Left forelimb (tissue), 1 donor: Measurements from ENCODE around the gene TPST2.

Experiments
- DNase-seq: peaks from one replicate; pipeline ENCODE4 v3.0.0-alpha.2; 2018; ENCODE audit warnings: low spot score

The TPST2 gene

DNA sequence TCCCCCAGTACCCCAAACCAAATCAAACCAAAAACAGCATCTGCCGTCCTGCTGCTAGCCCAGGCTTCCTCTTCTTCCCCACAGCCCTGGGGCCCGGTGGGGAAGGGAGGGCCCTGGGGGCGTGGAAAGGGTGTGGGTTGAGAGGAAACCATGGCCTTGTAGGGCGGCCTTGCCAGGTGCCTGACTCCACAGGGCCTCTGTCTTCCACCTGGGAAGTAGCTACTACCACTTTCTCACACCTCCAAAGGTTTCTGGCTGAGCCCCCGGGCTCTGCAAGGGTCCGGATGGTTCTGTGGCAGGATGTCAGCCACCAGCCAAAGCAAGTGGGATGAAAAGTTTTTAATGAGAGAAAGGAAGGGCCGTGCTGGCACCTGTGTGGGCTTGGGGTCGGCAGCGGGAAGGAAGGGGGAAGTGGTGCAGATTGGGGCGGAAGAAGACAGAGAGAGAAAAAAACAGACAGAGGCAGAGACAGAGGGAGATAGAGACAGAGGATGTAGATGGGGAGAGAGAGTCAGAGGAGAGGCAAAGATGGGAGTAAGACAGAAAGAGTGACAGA is 10.5 kb downstream of the TPST2 start:
- DNase-seq, result no peak

DNA sequence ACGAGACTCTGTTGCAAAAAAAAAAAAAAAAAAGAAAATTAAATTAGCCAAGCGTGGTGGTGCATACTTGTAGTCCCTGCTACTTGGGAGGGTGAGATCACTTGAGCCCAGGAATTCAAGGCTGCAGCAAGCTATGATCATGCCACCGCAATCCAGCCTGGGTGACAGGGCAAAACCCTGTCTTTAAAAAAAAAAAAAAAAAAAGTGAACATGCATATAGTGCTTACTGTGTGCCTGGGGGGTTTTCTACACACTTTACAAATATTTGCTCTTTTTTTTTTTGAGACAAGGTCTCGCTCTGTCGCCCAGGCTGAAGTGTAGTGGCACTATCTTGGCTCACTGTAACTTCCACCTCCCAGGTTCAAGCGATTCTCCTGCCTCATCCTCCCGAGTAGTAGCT is 12.9 kb downstream of the TPST2 start:
- no peak for DNase-seq

DNA sequence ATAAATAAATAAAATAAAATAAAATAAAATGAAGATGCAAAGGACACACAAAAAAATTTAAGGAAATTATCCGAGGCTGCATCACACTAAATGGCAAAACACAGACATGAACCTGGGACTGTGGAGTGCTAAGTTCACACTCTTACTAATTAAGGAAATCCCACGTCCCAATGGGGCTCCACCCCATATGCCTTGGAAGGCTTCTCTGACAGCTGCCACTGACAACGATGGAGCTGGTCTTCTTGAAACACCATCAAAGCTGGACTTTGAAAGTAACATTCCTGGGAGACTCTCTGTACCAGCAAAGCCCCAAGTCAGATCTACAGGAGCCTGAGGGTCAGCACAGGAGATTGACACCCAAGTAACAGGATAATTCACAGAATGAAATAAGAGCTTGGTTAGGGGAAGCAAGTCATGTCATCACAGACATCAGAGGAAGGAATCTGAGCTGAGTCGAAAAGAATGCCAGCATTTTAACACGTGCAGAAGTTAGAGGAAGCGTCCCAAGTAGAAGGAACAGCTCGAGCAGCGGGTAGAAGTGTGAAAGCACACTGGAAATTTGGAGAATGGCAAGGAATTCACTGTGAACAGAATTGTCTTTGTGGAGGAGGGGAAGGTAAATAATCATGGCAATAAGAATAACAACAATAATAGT is 13.8 kb downstream of the TPST2 start:
- no peak for DNase-seq

DNA sequence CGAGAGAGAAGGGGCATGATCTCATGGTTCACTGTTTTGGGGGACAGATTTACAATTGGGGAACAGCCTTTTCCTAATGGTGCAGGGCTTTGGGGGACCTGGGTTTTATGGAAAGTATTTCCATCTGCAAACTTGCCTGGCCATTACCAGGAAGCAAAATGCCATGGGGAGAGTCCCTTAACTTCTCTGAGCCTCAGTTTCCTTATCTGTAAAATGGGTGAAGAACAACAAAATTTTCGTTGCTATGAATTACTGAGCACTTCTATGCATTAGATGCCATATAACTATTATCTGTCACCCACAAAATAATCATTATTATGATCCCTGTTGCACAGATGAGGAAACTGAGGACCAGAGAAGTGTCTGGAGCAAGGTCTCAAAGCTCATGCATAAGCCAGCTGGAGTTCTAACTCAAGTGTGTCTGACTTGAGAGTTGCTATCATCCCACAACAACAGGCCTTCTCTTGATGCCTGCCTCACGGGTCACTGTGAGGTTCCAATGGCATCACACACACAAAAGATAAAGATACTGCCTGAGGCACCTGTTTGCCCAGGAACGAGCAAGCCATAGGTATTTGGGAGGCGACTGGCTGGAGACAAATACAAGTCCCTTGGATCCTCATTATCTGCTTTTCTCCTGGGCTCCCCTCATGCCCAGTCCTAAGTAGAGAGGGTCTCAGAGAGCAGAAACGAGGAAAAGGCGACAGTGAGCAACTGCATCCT is 15.8 kb downstream of the TPST2 start:
- no peak for DNase-seq

DNA sequence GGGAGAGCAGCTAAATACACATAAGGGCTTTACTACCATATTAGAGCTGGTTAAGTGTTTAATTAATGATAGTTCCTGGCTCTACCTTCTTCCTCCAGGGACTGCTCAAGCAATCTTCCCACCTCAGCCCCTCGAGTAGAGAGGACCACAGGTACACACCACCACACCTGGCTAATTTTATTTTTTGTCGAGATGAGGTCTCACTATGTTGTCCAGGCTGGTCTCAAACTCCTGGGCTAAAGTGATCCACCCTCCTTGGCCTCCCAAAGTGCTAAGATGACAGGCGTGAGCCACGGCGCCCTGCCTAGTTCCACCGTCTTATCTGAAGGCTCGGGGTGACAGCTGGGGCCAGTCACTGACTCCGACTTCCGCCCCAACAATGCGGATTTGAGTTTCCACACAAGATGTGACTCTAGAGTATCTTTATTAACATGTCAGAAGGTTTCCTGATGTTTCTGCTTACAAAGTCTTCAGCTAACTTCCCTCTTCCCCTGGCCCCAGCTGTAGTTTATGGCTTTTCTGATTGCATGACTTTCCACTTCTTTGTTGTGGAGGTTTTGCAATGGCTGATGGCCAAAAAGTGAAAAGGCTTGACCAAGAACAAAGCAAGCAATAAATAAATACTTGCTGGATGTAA is 16.8 kb downstream of the TPST2 start:
- DNase-seq, result no peak

DNA sequence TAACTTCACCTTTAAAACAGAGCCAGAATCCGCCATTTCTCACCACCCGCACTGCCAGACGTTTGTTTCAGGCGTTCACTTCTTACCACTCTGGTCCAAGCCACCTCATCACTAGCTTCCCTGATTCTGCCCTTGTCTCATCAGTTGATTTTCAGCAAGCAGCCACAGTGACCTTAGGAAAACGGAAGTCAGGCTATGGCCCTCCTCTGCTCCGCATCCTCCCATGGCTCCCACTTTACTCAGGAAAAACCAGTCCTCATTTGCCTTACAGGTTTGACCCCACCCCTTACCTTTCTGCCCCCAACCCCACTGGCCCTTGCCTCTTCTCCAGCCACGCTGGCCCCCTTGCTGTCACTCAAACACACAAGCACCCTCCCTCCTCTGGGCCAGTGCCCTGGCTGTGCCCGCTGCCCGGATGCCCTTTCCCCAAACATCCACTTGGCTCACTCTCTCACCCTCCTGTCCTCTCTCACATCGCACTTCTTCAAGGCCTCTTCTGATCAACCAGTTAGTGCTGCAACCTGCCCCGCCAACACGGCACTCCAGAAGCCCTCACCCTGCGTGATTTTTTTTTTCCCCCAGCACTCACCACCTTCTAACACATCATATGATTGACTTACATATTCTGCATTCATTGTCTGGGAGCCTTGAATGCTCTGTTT is 18.9 kb downstream of the TPST2 start:
- no peak for DNase-seq

DNA sequence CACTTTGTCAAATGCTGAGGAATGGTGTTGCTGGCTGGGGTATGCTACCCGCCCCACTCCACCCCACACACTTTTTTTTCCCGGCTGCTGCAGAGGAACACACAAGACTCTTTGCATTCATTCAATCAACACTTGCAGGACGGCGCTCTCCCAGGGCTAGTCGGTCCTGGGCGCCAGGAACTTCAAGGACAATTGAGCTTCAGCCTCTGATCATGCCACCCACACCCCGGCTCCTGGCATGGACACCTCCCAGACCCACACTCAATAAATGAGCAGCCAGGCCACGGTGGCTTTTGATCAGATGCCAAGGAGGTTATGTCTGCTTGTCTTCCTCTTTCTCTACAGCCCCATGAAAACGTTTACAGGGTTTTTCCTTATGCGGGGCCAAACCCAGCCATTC is 19.8 kb downstream of the TPST2 start:
- no peak for DNase-seq

DNA sequence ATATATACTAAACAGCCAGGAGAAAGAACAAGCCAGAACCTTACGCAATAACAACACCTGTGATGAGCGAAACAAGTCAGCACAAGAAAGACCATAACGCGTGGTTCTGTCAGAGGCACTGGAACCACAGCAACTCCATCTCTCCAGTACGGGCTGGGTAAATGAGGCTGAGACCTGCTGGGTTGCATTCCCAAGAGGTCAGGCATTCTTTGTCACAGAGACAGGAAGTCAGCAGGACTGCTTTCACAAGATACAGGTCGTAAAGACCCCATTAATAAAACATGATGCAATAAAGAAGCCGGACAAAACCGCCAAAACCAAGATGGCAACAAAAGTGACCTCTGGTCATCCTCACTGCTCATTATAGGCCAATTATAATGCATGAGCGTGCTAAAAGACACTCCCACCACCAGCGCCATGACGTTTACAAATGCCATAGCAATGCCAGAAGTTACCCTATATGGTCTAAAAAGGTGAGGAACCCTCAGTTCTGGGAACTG is 21.7 kb downstream of the TPST2 start:
- DNase-seq, result no peak

DNA sequence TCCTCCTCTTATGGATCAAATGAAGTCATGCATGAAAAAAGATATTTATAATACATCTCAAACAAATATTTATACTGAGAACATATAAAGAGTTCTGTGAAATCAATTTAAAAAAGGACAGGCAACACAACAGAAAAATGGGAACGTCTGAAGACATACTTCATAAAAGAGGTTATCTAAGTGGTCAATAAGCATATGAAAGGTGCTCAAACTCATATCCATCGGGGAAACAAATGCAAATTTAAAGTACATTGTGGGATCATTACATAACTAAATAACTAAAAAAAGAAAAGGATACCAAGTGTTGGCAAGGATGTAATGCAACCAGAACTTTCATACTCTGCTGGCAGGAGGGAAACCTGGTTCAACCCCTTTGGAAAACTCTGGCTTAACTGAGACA is 22.3 kb downstream of the TPST2 start:
- no peak for DNase-seq

DNA sequence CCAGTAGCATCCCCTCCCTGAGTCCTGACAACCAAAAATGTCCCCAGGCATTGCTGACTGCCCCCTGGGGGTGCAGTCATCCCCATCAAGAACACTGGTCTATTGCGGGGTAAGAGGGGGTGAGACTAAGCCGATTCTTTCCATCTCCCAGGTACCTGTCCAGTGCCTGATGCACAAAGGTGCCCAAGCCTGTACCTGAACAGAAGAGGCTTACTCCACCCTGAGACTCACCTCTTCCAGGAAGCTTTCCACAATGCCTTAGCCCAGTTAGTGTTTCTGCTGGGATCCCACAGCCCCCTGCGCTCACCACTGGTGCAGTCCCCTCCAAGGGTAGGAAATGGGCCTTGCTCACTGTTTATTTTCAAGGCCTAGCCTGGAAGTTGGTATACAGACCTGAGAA is 22.9 kb downstream of the TPST2 start:
- DNase-seq, result no peak

DNA sequence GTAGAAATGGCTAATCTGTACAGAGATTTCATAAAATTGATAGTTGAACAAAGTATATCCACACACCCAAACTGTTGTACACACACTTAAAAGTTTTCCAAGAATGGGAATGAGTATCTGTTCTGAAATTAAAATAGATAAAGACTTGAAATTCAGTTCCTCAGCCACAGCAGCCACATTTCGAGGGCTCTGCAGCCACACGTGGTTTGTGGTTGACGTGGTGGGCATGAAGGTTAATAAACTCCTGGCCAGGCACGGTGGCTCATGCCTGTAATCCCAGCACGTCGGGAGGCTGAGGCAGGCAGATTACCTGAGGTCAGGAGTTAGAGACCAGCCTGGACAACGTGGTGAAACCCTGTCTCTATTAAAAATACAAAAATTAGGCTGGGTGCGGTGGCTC is 24.0 kb downstream of the TPST2 start:
- DNase-seq, result no peak

DNA sequence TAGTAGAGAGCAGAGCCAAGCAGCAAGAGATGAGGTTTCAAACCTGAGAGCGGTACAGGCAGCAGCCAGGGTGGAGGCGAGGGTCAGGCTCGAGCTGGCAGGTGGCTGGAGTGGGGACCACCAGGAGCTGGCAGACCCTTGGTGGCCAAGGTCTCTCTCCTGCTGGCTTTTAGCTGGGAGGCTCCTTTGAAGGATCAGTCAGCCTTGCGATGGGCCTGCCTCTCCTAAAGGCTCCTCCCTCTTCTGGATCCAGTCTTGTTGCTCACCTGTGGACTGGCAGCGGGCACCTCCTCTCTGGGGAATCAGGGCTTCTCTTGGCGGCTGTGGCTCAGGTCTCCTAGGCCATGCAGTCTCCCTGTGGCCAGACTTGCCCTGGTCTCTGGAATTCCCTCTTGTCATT is 24.8 kb downstream of the TPST2 start:
- peak; percentile 42 for DNase-seq

DNA sequence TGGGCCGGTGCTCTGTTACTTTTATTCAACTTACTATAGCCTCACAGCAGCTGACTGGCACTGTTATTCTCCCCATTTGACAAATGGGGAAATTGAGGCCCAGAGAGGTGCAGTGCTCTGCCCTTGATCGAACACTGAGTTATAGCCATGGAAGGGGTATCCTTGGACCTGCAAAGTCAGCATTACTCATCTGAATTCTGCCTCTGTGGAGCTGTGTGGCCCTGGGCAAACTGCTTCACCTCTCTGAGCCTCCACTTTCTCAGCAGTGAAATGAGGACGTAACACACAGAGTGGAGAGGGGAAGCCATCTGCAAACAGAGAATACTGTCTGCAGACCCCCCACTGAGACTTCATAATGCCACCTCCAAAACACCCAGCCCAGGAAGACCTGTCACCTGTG is 25.3 kb downstream of the TPST2 start:
- DNase-seq, result no peak

DNA sequence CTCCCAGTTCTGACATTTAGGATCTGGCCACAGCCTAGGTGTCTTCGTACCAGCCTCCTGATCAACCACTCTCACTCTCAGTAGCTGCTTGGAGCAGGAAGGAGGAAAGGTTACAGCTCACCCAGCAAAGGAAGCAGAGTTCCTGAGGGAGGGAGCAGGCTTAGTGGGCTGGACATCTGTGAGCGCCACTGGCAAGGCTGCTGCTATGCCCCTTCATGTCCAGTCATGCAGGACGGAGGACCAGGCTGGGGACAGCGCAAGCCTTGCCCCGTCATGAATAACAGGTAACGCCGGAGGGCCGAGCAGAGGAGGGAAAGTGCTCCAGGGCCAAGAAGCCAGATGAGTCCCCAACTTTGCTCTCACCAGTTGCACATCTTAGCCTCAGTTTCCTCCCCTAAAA is 25.8 kb downstream of the TPST2 start:
- DNase-seq, result peak; percentile 55

DNA sequence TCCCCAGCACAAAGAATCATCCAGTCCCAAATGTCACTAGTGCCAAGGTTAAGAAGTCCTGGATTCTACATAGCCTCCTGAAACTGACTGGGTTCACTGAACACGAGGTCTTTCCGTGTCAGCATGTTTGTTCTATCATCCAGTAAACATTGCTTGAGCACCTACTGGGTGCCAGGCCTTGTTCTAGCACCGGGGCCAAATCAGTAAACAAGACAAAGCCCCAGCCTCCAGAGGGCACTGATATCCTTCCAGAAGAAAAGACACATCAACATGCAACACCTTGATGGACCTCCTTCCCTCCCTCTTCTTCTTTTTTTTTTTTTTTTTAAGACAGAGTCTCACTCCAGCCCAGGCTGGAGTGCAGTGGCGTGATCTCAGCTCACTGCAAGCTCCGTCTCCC is 26.9 kb downstream of the TPST2 start:
- no peak for DNase-seq

DNA sequence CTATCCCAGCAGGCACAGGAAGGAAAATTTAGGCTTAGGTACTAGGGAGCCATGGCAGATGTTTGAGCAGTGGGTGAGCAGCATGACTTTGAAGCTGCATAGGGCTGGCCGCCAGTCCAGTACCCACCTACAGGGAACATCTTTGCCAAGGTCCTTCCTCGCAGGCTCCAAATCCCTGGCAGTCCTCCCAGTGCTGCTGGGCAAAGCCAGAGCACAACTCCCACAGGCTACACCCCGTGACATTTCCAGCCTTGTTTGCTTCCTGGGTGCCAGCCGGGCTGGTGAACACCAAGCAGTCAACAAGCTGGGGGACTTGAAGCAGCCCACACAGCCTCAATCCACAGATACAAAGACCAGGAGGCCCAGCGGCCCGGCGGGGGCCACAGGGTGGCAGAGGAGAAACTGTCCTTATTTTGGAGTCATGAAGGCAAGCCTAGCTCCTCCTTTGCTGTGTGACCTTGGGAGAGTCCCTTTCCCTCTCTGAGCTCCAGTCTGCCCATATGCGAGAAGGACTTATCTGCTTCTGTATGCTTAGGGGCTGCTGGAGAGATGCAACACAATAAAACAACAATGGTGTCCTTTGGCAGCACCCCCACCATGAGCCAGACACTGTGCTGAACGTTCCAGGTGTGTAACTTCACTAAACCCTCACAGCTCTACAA is 28.0 kb downstream of the TPST2 start:
- no peak for DNase-seq

DNA sequence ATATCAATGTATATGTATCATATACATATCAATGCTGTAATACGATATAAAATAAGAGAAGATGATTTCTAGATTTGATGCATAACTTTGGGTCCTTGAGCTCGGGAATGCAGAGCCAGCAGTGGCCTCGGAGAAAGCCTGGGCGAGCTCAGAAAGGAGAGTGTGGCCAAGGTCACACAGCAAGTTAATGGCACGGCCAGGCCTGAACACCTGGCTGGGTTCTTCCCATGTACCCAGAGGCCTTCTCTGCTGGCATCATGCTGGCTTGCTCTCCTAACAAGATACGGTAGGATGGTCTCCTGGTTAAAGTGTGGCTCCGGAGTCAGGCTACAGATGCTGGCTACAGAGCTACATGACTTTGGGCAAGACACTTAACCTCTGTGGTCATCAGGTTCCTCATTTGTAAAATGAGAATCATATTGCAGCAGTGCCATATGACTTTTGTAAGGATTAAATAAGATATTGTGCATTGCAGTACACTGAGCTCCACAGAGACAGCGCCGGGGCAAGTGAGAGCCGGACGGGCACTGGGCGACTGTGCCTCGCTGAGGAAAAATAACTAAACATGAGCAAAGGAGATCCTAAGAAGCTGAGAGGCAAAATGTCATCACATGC is 29.9 kb downstream of the TPST2 start:
- DNase-seq, result no peak

DNA sequence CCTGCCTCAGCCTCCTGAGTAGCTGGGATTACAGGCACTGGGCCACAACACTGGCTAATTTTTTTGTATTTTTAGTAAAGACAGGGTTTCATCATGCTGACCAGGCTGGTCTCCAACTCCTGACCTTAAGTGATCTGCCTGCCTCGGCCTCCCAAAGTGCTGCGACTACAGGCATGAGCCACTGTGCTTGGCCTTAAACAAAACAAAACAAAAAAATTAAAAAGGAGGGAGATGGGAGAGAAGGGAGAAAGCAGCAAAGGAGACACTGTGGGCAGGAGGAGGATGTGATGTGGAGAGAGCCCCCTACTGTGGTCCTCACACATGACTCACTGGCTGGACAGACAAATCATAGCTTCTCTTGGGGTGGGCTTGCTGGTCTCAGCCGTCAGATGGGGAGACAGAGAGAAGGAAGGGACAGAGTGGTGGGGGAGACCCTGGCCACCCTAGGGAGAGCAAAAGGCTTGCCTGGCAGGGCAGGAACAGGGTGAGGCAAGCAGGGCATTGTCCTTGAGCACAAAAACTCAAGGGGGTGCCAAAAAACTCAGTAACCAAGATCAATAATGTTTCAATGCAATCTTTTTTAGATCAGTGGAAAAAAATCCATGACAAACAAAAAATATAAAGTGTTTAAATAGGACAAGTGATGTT is 31.6 kb downstream of the TPST2 start:
- no peak for DNase-seq

DNA sequence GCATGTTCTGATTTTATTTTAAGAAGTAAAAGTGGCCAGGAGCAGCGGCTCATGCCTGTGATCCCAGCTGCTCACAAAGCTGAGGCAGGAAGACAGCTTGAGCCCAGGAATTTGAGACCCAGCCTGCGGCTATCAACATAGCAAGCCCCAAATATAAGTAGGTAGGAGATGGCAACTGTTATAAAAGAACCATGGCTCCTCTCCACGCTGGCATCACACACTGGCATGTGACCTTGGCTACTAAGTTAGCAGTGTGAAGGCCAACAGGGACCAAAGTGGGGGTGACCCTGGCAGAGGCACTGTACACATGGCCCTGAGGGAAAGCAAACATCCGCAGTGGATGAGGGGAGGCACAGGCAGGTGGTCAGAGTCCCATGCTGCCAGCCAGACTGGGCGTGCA is 33.0 kb downstream of the TPST2 start:
- DNase-seq, result no peak

DNA sequence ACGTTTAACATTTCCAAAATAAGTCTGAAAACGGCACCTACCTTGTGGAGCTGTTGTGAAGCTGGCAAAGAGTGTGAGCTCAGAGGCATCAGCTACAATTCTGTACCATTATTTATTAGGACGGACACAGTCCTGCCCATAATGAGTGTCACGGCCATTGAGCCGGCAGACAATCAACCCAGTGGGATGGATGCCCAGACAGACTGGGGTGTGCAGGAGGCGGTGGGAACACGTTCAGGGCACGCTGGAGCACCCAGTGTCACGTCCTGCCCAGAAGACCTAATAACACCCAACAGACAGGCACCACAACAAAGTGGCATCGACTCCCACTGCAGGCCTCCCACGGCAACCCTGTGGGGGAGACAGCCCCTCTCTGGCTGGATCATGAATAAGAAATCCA is 34.5 kb downstream of the TPST2 start:
- DNase-seq, result no peak

DNA sequence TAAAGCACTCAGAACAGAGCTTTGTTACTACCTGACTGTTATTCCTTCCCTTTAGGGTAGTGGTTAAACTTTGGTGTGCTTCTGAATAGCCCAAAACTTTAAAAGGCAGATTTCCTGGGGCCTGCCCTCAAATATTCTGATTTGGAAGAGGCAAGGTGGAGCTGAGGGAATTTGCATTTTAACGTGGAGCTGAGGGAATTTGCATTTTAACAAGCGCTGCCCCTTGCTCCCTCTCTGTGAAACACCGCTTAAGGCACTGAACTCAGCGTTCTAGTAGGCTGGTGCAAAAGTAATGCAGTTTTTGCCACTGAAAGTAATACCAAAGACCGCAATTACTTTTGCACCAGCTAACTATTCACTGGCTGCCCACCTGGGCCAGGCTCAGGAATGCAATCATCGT is 35.0 kb downstream of the TPST2 start:
- no peak for DNase-seq
